ENCODE results near the gene ZNF358. TPM values are rescaled to one million over a fixed set of nuclear protein-coding genes. Genes with fewer than 3 reads are reported as not detected.
A peak's percentile ranks its signal among the peaks of the same experiment; 100 is the strongest.

Gene ZNF358
- total and polyA plus RNA-seq, 2 of the 13 experiments (the other 11 are each of a cell fraction or from before 2014, with no cell fraction given): 9.1 to 37.0 TPM

DNA sequence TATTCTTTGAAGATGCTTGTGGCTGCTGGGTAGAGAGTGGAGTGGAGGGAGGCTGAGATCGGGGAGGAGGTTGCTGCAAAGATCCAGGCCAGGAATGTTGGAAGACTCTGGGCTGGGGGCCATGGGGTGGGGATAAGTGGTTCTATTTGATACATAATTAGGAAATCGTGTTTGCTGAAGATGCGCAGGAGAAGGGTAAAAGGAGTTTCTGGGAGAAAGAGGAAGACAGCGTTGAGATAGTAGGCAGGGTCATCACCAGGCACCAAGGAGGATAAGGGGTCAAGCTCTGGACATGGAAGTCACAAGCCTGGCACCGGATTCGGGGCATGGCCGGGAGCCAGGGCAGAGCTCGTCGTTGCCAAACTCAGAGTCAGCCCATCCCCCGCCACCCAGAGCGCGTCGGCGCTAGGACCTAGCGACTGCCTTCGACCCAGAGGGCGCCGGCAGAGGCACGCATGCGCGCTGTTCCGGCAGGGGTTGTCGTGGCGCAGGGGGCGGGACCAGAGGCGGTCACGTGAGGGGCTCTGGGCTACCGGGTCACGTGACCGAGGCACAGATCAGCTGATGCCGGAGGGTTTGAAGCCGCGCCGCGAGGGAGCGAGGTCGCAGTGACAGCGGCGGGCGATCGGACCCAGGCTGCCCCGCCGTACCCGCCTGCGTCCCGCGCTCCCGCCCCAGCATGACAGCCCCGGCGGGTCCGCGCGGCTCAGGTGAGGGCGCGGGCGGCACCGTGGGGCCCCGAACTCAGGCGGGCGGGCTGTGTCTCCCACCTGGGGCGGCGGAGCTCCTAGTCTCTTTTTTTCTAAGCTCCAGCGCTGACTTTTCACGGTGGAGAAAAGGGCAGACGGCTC, 6.4 kb downstream of the ZNF358 start, which contains the start of gene MCOLN1 (continued):
- TF ChIP-seq MYC (CRISPR knock-in tag; IDR thresholded peaks at IDR 0.05; ENCODE audit: borderline replicate concordance) (peak; percentile 88), ZKSCAN5 (CRISPR knock-in tag; IDR thresholded peaks at IDR 0.05) (no peak), ZNF468 (CRISPR knock-in tag; IDR thresholded peaks at IDR 0.05) (no peak), ARNTL (CRISPR knock-in tag; IDR thresholded peaks at IDR 0.05) (peak; percentile 66; the same call in 1 of the 2 replicates), FOSL1 (CRISPR knock-in tag; IDR thresholded peaks at IDR 0.05; ENCODE audit: borderline replicate concordance) (no peak), TMF1 (CRISPR knock-in tag; IDR thresholded peaks at IDR 0.05; ENCODE audit: low read depth) (peak; percentile 69; the same call in 1 of the 2 replicates), ZNF790 (CRISPR knock-in tag; IDR thresholded peaks at IDR 0.05; ENCODE audit: borderline replicate concordance) (no peak), ZNF616 (CRISPR knock-in tag; IDR thresholded peaks at IDR 0.05; ENCODE audit: low read depth) (peak; percentile 86; the same call in 1 of the 2 replicates), HOXD1 (CRISPR knock-in tag; IDR thresholded peaks at IDR 0.05) (0 out of 2 replicates have a peak, but pooled peaks have one; percentile 25), ZFP36L1 (CRISPR knock-in tag; IDR thresholded peaks at IDR 0.05) (no peak), ZNF333 (CRISPR knock-in tag; IDR thresholded peaks at IDR 0.05; ENCODE audit: borderline replicate concordance) (no peak), ZNF749 (CRISPR knock-in tag; IDR thresholded peaks at IDR 0.05; ENCODE audit: borderline replicate concordance) (peak; percentile 73; the same call in 1 of the 2 replicates), SNAPC2 (CRISPR knock-in tag; IDR thresholded peaks at IDR 0.05) (no peak), TARDBP (CRISPR knock-in tag; IDR thresholded peaks at IDR 0.05) (peak; percentile 87), SATB2 (CRISPR knock-in tag; IDR thresholded peaks at IDR 0.05) (no peak), ZNF317 (CRISPR knock-in tag; IDR thresholded peaks at IDR 0.05) (peak; percentile 82; the same call in 1 of the 2 replicates)
- TF ChIP-seq, protein P1, sequence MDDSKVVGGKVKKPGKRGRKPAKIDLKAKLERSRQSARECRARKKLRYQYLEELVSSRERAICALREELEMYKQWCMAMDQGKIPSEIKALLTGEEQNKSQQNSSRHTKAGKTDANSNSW (CRISPR knock-in tag; IDR thresholded peaks at IDR 0.05; ENCODE audit: borderline replicate concordance): no peak
- TF ChIP-seq, protein P2, sequence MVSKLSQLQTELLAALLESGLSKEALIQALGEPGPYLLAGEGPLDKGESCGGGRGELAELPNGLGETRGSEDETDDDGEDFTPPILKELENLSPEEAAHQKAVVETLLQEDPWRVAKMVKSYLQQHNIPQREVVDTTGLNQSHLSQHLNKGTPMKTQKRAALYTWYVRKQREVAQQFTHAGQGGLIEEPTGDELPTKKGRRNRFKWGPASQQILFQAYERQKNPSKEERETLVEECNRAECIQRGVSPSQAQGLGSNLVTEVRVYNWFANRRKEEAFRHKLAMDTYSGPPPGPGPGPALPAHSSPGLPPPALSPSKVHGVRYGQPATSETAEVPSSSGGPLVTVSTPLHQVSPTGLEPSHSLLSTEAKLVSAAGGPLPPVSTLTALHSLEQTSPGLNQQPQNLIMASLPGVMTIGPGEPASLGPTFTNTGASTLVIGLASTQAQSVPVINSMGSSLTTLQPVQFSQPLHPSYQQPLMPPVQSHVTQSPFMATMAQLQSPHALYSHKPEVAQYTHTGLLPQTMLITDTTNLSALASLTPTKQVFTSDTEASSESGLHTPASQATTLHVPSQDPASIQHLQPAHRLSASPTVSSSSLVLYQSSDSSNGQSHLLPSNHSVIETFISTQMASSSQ (IDR thresholded peaks at IDR 0.05; ENCODE audit: low read depth): no peak
- TF ChIP-seq, protein P2 (CRISPR knock-in tag; IDR thresholded peaks at IDR 0.05; ENCODE audit: borderline replicate concordance): peak; percentile 88
- TF ChIP-seq, protein P3, sequence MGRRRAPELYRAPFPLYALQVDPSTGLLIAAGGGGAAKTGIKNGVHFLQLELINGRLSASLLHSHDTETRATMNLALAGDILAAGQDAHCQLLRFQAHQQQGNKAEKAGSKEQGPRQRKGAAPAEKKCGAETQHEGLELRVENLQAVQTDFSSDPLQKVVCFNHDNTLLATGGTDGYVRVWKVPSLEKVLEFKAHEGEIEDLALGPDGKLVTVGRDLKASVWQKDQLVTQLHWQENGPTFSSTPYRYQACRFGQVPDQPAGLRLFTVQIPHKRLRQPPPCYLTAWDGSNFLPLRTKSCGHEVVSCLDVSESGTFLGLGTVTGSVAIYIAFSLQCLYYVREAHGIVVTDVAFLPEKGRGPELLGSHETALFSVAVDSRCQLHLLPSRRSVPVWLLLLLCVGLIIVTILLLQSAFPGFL (CRISPR knock-in tag; IDR thresholded peaks at IDR 0.05): no peak
- TF ChIP-seq, protein P4, sequence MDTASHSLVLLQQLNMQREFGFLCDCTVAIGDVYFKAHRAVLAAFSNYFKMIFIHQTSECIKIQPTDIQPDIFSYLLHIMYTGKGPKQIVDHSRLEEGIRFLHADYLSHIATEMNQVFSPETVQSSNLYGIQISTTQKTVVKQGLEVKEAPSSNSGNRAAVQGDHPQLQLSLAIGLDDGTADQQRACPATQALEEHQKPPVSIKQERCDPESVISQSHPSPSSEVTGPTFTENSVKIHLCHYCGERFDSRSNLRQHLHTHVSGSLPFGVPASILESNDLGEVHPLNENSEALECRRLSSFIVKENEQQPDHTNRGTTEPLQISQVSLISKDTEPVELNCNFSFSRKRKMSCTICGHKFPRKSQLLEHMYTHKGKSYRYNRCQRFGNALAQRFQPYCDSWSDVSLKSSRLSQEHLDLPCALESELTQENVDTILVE (CRISPR knock-in tag; IDR thresholded peaks at IDR 0.05): no peak; the same call in 1 of the 2 replicates
- TF ChIP-seq, protein P5, sequence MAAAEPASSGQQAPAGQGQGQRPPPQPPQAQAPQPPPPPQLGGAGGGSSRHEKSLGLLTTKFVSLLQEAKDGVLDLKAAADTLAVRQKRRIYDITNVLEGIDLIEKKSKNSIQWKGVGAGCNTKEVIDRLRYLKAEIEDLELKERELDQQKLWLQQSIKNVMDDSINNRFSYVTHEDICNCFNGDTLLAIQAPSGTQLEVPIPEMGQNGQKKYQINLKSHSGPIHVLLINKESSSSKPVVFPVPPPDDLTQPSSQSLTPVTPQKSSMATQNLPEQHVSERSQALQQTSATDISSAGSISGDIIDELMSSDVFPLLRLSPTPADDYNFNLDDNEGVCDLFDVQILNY (CRISPR knock-in tag; conservative IDR thresholded peaks at IDR 0.05): peak; percentile 96

Data from HepG2 (cell line).